SH-SY5Y (cell line): Measurements from ENCODE around the gene ELMO1.

Source experiments
- GATA2 ChIP-seq: IDR thresholded peaks from 2 replicates; pipeline ENCODE4 v1.6.1; 2011; ENCODE audit warnings: mild to moderate bottlenecking, low read depth, low read length
- GATA3 ChIP-seq: IDR thresholded peaks from 2 replicates; pipeline ENCODE4 v1.6.1; 2011; ENCODE audit warnings: low read depth, mild to moderate bottlenecking, low read length, moderate library complexity

The ELMO1 gene

GRCh38 chr7:36985316-36985715 is 463.3 kb downstream of the ELMO1 start:
- TF ChIP-seq GATA2 (no peak), GATA3 (no peak)

- TF ChIP-seq GATA2 (peak; percentile 79), GATA3 (peak; percentile 20; the same call in 1 of the 2 replicates)
Observed at GRCh38 chr7:36984710-36985312, 463.9 kb downstream of the ELMO1 start.

- TF ChIP-seq GATA2 (no peak), GATA3 (no peak)
Observed at GRCh38 chr7:36984041-36984521, 464.6 kb downstream of the ELMO1 start.

GRCh38 chr7:36982766-36983165 is 465.9 kb downstream of the ELMO1 start:
- TF ChIP-seq GATA2: no peak
- TF ChIP-seq GATA3: no peak

GRCh38 chr7:36979810-36980248 is 468.8 kb downstream of the ELMO1 start:
- TF ChIP-seq GATA2 (no peak), GATA3 (no peak)

GRCh38 chr7:36978461-36978860 is 470.2 kb downstream of the ELMO1 start:
- TF ChIP-seq GATA2: no peak
- TF ChIP-seq GATA3: no peak

- TF ChIP-seq GATA3: no peak
- no peak for TF ChIP-seq GATA2
Observed at GRCh38 chr7:36977878-36978277, 470.8 kb downstream of the ELMO1 start.

GRCh38 chr7:36972140-36972518 is 476.5 kb downstream of the ELMO1 start:
- no peak for TF ChIP-seq GATA2

GRCh38 chr7:36971515-36972139 is 477.0 kb downstream of the ELMO1 start:
- TF ChIP-seq GATA3: no peak
- TF ChIP-seq GATA2: no peak

- TF ChIP-seq GATA2 (no peak), GATA3 (no peak)
Observed at GRCh38 chr7:36970551-36971514, 477.8 kb downstream of the ELMO1 start.

GRCh38 chr7:36969376-36969775 is 479.3 kb downstream of the ELMO1 start:
- TF ChIP-seq GATA3: no peak
- no peak for TF ChIP-seq GATA2

- TF ChIP-seq GATA3 (no peak), GATA2 (no peak)
Observed at GRCh38 chr7:36967387-36967786, 481.3 kb downstream of the ELMO1 start.

- TF ChIP-seq GATA3: peak; percentile 97
- TF ChIP-seq GATA2: peak; percentile 96
Observed at GRCh38 chr7:36966636-36967035, 482.0 kb downstream of the ELMO1 start.

GRCh38 chr7:36966039-36966438 is 482.6 kb downstream of the ELMO1 start:
- TF ChIP-seq GATA2 (no peak), GATA3 (no peak)

- TF ChIP-seq GATA2 (no peak), GATA3 (no peak)
Observed at GRCh38 chr7:36965625-36966024, 483.0 kb downstream of the ELMO1 start.

GRCh38 chr7:36964297-36964696 is 484.4 kb downstream of the ELMO1 start:
- TF ChIP-seq GATA3: no peak
- no peak for TF ChIP-seq GATA2

GRCh38 chr7:36962367-36962766 is 486.3 kb downstream of the ELMO1 start:
- TF ChIP-seq GATA2 (no peak), GATA3 (no peak)
